SK-N-MC (cell line): ENCODE measurements around the gene PODXL2.

Experiments used
- DNase-seq: peaks from one replicate; pipeline ENCODE4 v3.0.0-alpha.2; 2011; ENCODE audit warnings: low read depth, low spot score
- H3K27ac ChIP-seq: fragments of 200-600 bp; sonication (generic); 2 replicates; pipeline ENCODE4 v1.5.1; 2016; ENCODE audit warnings: mixed run types
- H3K36me3 ChIP-seq: fragments of 200-600 bp; sonication (generic); 2 replicates; pipeline ENCODE4 v1.6.1; 2017; ENCODE audit warnings: antibody characterized with exemption, low read length, mixed read lengths; ENCODE audit not compliant: insufficient read depth
- H3K4me3 ChIP-seq: fragments of 200-600 bp; sonication (generic); 2 replicates; pipeline ENCODE4 v1.5.1; 2016
- H3K9ac ChIP-seq: fragments of 200-600 bp; sonication (generic); 2 replicates; pipeline ENCODE4 v1.8.0; 2017; ENCODE audit warnings: mixed run types, mixed read lengths; ENCODE audit not compliant: insufficient read length
- H3K9me3 ChIP-seq: fragments of 200-600 bp; sonication (generic); 2 replicates; pipeline ENCODE4 v1.6.1; 2017; ENCODE audit warnings: low read depth, mild to moderate bottlenecking, antibody characterized with exemption, low read length, moderate library complexity, mixed read lengths
- EZH2 ChIP-seq: fragments of 200-600 bp; sonication (generic); IDR thresholded peaks from one replicate; pipeline ENCODE4 v1.6.1; 2017; ENCODE audit warnings: antibody characterized with exemption
- FOXP2 ChIP-seq: optimal IDR thresholded peaks from 2 replicates; pipeline ENCODE3; 2011; ENCODE audit warnings: mild to moderate bottlenecking, moderate library complexity; ENCODE audit not compliant: insufficient read depth; ENCODE audit errors: extremely low read length, control extremely low read depth
- POLR2AphosphoS5 ChIP-seq: IDR thresholded peaks from 2 replicates; pipeline ENCODE4 v1.6.1; 2012; ENCODE audit warnings: mild to moderate bottlenecking, low read depth, low read length, borderline replicate concordance

PODXL2 gene

DNA sequence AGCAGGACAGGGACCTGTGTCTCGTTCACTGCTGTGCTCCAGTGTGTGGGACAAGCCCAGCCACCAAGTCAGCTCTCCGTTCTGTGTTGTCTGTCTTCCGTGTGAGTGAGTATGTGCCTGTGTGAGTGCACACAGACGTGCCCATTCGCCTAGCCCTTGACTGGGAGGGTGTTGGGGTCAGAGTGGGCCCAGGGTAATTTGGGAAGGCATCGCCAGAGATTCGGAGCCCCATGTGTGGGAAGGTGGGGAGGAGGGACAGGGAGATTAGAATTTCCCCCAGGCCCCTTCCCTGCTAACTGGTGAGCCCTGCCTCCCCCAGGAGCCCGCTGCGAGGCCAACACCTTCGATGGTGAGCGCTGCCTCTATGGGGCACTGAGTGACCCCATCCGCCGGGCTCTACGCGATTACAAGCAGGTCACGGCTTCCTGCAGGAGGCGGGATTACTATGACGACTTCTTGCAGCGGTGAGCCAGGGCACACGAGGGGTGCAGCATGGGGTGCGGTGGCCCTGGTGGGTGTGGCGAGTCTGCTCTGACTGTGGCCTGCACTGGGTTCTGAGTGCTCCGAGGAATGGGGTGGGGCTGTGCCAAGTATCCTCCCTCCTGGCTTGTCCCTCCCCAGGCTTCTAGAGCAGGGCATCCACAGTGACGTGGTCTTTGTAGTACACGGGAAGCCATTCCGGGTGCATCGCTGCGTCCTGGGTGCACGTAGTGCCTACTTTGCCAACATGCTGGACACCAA is 46.8 kb downstream of the PODXL2 start:
- H3K9ac ChIP-seq: no peak overlapping the region
- no peak for DNase-seq
- no peak overlapping the region for H3K27ac ChIP-seq
- H3K9me3 ChIP-seq: no peaks in the 10 kb centered on the region
- TF ChIP-seq EZH2 (no peak), POLR2AphosphoS5 (no peak), FOXP2 (no peak)
- no peaks in the 10 kb centered on the region for H3K36me3 ChIP-seq
- no peak overlapping the region for H3K4me3 ChIP-seq

- DNase-seq: no peak
- Histone ChIP-seq H3K9ac (no peak overlapping the region), H3K9me3 (no peaks in the 10 kb centered on the region), H3K27ac (no peak overlapping the region), H3K4me3 (no peak overlapping the region), H3K36me3 (no peaks in the 10 kb centered on the region)
- TF ChIP-seq FOXP2: no peak
- TF ChIP-seq EZH2: no peak
These were observed 47.5 kb downstream of the PODXL2 start for GRCh38 chr3:127676456-127676855.

DNA sequence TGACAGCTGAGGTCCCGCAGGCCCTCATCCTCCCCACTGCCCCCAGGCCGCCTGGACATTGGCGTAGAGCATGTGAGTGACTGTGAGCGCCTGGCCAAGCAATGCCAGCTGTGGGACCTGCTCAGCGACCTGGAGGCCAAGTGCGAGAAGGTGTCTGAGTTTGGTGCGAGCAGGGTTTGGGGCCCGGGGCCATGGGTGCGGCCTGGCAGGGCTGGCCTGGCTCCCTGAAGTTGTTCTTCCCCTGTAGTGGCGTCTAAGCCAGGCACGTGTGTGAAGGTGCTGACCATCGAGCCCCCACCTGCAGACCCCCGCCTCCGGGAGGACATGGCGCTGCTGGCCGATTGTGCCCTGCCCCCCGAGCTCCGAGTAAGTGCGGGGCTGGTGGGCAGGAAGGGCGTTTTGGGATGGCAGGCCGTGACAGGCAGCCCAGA is 48.0 kb downstream of the PODXL2 start:
- TF ChIP-seq POLR2AphosphoS5 (no peak), FOXP2 (no peak), EZH2 (no peak)
- no peaks in the 10 kb centered on the region for H3K9me3 ChIP-seq
- no peak overlapping the region for H3K4me3 ChIP-seq
- no peak overlapping the region for H3K9ac ChIP-seq
- DNase-seq: no peak
- no peaks in the 10 kb centered on the region for H3K36me3 ChIP-seq
- no peak overlapping the region for H3K27ac ChIP-seq

GRCh38 chr3:127677541-127678314 is 48.7 kb downstream of the PODXL2 start:
- H3K9me3 ChIP-seq: no peaks in the 10 kb centered on the region
- no peak for TF ChIP-seq FOXP2
- no peak for TF ChIP-seq EZH2
- TF ChIP-seq POLR2AphosphoS5: no peak
- no peaks in the 10 kb centered on the region for H3K36me3 ChIP-seq
- H3K27ac ChIP-seq: no peak overlapping the region
- DNase-seq: no peak
- H3K9ac ChIP-seq: no peak overlapping the region
- H3K4me3 ChIP-seq: no peak overlapping the region

GRCh38 chr3:127678315-127678599 is 49.3 kb downstream of the PODXL2 start:
- no peak overlapping the region for H3K27ac ChIP-seq
- no peak overlapping the region for H3K4me3 ChIP-seq
- DNase-seq: no peak
- H3K9ac ChIP-seq: no peak overlapping the region
- H3K36me3 ChIP-seq: no peaks in the 10 kb centered on the region
- no peak for TF ChIP-seq FOXP2
- TF ChIP-seq EZH2: no peak
- TF ChIP-seq POLR2AphosphoS5: no peak
- no peaks in the 10 kb centered on the region for H3K9me3 ChIP-seq

DNA sequence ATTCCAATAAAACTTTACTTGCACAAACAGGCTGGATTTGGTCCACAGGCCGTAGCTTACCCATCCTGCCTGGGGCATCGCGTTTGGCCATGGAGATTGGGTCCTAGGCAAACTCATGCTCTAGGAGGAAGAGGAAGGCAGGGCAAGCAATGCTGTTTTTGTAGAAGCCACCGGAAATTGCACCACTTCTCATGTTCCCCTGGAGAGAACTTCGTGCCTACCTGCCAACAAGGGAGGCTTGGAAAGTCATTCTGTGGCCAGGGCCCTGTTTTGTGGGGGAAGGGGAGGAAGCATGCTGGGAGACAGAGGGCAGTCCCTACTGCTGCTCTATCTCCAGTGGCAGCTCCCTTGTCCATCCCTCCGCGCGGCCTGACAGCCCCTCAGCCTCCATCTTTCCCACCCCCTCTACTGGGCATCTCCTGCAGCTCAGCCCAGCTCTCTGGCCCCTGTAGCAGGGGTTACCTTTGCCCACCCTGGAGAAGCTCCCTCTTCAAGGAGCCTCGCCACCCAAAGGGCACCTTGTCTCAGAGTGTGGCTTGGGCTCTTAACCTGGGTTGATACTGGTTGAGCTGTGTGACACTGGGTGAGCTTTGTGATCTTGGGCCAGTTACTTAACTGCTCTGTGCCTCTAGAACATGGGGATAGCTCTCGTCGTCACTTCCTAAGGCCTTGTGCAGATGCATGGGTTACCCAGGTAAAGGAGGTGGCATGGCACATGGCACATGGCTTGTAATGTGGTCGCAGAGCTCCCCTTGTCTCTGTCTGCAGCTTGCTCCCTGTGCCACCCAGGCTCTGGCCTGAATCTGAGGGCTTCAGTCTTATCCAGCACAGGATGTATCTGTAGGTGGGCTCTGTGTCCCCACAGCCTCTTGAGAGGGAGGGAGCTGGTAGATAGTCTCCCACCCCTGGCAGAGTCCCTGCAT is 49.9 kb downstream of the PODXL2 start:
- no peaks in the 10 kb centered on the region for H3K36me3 ChIP-seq
- DNase-seq: no peak
- H3K4me3 ChIP-seq: no peak overlapping the region
- no peak overlapping the region for H3K9ac ChIP-seq
- no peaks in the 10 kb centered on the region for H3K9me3 ChIP-seq
- no peak for TF ChIP-seq EZH2
- no peak for TF ChIP-seq FOXP2
- TF ChIP-seq POLR2AphosphoS5: no peak
- H3K27ac ChIP-seq: no peak overlapping the region

DNA sequence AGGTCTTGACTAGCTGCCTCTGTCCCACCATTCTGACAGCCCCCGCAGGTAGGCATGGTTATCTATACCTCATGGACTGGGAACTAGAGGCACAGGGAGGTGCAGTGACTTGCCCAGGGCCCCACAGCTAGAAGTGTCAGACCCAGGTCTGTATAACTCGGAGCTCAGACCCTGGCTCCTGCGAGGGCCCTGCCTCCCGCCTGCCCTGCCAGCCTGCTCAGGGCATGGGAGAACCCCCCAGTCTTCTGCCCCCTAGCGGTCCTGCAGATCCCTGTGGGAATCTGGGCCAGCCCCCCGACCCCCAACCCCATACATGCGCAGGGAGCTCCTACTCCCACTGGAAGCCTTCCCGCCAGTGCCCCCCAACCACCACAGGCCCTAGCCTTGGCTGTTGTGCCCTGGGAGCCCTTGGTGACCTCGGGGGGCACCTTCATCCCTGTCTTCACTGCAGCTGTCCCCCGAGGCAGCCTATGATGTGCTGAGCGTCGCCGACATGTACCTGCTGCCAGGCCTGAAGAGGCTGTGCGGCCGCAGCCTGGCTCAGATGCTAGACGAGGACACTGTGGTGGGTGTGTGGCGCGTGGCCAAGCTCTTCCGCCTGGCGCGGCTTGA is 50.7 kb downstream of the PODXL2 start:
- TF ChIP-seq EZH2 (no peak), FOXP2 (no peak), POLR2AphosphoS5 (no peak)
- H3K4me3 ChIP-seq: no peak overlapping the region
- no peak overlapping the region for H3K27ac ChIP-seq
- no peak for DNase-seq
- H3K9ac ChIP-seq: no peak overlapping the region
- H3K36me3 ChIP-seq: no peaks in the 10 kb centered on the region
- H3K9me3 ChIP-seq: no peaks in the 10 kb centered on the region

- no peaks in the 10 kb centered on the region for H3K9me3 ChIP-seq
- H3K9ac ChIP-seq: no peak overlapping the region
- no peak for TF ChIP-seq POLR2AphosphoS5
- TF ChIP-seq EZH2: no peak
- TF ChIP-seq FOXP2: no peak
- H3K4me3 ChIP-seq: no peak overlapping the region
- no peak overlapping the region for H3K27ac ChIP-seq
- H3K36me3 ChIP-seq: no peaks in the 10 kb centered on the region
- DNase-seq: no peak
These were observed 51.2 kb downstream of the PODXL2 start for GRCh38 chr3:127680146-127680661.
